HepG2 (cell line): ENCODE results near the gene CCDC74A. TPM values are rescaled to one million over a fixed set of nuclear protein-coding genes. Genes with fewer than 3 reads are reported as not detected.
"Not testable (repeated sequence)": the region's sequence is repeated elsewhere in the genome, so short reads cannot be mapped to it uniquely, and the experiment has no call there.

Experiments
- ATAC-seq: fragments of 200-7000 bp; cut with Tn5 transposase; 3 replicates; pipeline ENCODE4 v1.9.1; 2020; ENCODE audit warnings: mild to moderate bottlenecking, moderate library complexity
- BruUV-seq: library from RNA; stranded (reverse); fragments of 400-500 nt; replicated peaks from 2 replicates; lab custom pipeline; 2021; lab: Mats Ljungman, UMichigan
- CTCF ChIA-PET: fragments of 300-600 bp; formaldehyde crosslinking; extraction: SDS; loops from one replicate; lab custom pipeline; 2021; ENCODE audit warnings: low total read pairs, inconsistent platforms, low intra/inter-chr PET ratio; lab: Yijun Ruan, JAX
- POLR2A ChIA-PET: fragments of 350-600 bp; sonication (Branson Sonifier 250); formaldehyde crosslinking; loops from one replicate; lab custom pipeline; 2020; ENCODE audit warnings: antibody characterized with exemption, inconsistent platforms; lab: Yijun Ruan, JAX
- DNase-seq: peaks from one replicate; pipeline ENCODE4 v3.0.0-alpha.2; 2015; ENCODE audit warnings: low spot score
- FAIRE-seq: peaks from 3 replicates; lab custom pipeline; 2011; peaks lifted over from hg19 to GRCh38; lab: Jason Lieb, UNC
- H2AFZ ChIP-seq: one replicate; pipeline ENCODE4 v1.6.1; 2011; ENCODE audit warnings: low read length, inconsistent platforms
- H3K27ac ChIP-seq: fragments of 300-600 bp; 3 replicates; pipeline ENCODE4 v1.8.0; 2011; ENCODE audit warnings: mixed run types, mild to moderate bottlenecking, mixed read lengths, low read length, inconsistent platforms; ENCODE audit not compliant: insufficient read depth; ENCODE audit errors: extremely low read length
- H3K27me3 ChIP-seq, 2 experiments: fragments of 200-600 bp in 1 of 2; 2 replicates in 1 of 2; 3 replicates in 1 of 2; pipeline versions ENCODE4 v1.6.0 to v1.8.0; 2011; ENCODE audit warnings: low read length in 2 of 2, mild to moderate bottlenecking in 2 of 2, moderate library complexity in 2 of 2, inconsistent platforms in 1 of 2; ENCODE audit not compliant: insufficient read depth in 2 of 2, control insufficient read depth in 1 of 2
- H3K36me3 ChIP-seq, 2 experiments: fragments of 200-600 bp in 1 of 2; replicated peaks in 1 of 2; 2 replicates in 1 of 2; 3 replicates in 1 of 2; pipeline versions ENCODE4 v1.5.1 to v1.8.0; 2011; ENCODE audit warnings: low read length in 2 of 2, inconsistent platforms in 1 of 2; ENCODE audit not compliant: insufficient read depth in 2 of 2, control insufficient read depth in 1 of 2
- H3K4me1 ChIP-seq: 2 replicates; pipeline ENCODE4 v1.5.1; 2012; ENCODE audit warnings: low read length, inconsistent platforms; ENCODE audit not compliant: insufficient read depth
- H3K4me2 ChIP-seq: 2 replicates; pipeline ENCODE4 v1.6.0; 2011; ENCODE audit warnings: low read depth, low read length, inconsistent platforms
- H3K4me3 ChIP-seq, 3 experiments: fragments of 200-600 bp in 1 of 3; sonication (generic), shearing (Covaris generic) in 1 of 3; replicated peaks in 1 of 3; 2 replicates each; pipeline ENCODE4 v1.5.1; 2011 to 2016; ENCODE audit warnings: low read length in 3 of 3, inconsistent platforms in 2 of 3, low read depth in 2 of 3, mild to moderate bottlenecking in 2 of 3, control low read depth in 1 of 3, mixed read lengths in 1 of 3; ENCODE audit not compliant: insufficient read depth in 1 of 3
- H3K79me2 ChIP-seq: one replicate; pipeline ENCODE4 v1.6.1; 2011; ENCODE audit warnings: low read length, inconsistent platforms; ENCODE audit not compliant: insufficient read depth
- H3K9ac ChIP-seq: 2 replicates; pipeline ENCODE4 v1.6.0; 2011; ENCODE audit warnings: mild to moderate bottlenecking, low read depth, low read length, inconsistent platforms; ENCODE audit not compliant: insufficient read depth
- H3K9me3 ChIP-seq: 2 replicates; pipeline ENCODE4 v1.5.1; 2012; ENCODE audit warnings: mild to moderate bottlenecking, low read length
- H4K20me1 ChIP-seq: 2 replicates; pipeline ENCODE4 v1.6.0; 2011; ENCODE audit warnings: inconsistent platforms, mild to moderate bottlenecking, low read length, moderate library complexity; ENCODE audit not compliant: insufficient read depth
- GABPB1 ChIP-seq: IDR thresholded peaks from 2 replicates; pipeline ENCODE4 v1.6.1; 2016; ENCODE audit warnings: mild to moderate bottlenecking, missing genetic modification reagents, moderate library complexity, missing compliant biosample characterization
- GFI1 ChIP-seq: sonication (generic); formaldehyde crosslinking; IDR thresholded peaks from 2 replicates; pipeline ENCODE4 v1.5.0; 2020; ENCODE audit warnings: missing genetic modification reagents, mild to moderate bottlenecking, borderline replicate concordance
- MYC ChIP-seq: sonication (generic); formaldehyde crosslinking; IDR thresholded peaks from 2 replicates; pipeline ENCODE4 v1.9.0; 2021; ENCODE audit warnings: missing genetic modification reagents, borderline replicate concordance
- RFX1 ChIP-seq: fragments of 450-650 bp; IDR thresholded peaks from 2 replicates; pipeline ENCODE4 v1.6.1; 2017
- ZFX ChIP-seq: sonication (generic); formaldehyde crosslinking; IDR thresholded peaks from 2 replicates; pipeline ENCODE4 v1.4.0; 2020; ENCODE audit warnings: mild to moderate bottlenecking, low read depth, missing genetic modification reagents, moderate library complexity
- ZNF574 ChIP-seq: sonication (generic); formaldehyde crosslinking; IDR thresholded peaks from 2 replicates; pipeline ENCODE4 v1.4.0; 2020; ENCODE audit warnings: missing genetic modification reagents
- ZNF770 ChIP-seq: sonication (generic); formaldehyde crosslinking; IDR thresholded peaks from 2 replicates; pipeline ENCODE4 v1.5.0; 2020; ENCODE audit warnings: mild to moderate bottlenecking, missing genetic modification reagents
- WGBS: methylation state at CpG from one replicate; pipeline ENCODE4 v1.1.6; 2017; ENCODE audit warnings: low lambda C conversion rate; 5-methylcytosine and 5-hydroxymethylcytosine counted together
- in situ Hi-C: cut with HindIII; loops from 2 replicates; pipeline ENCODE4 v1.10.0; 2017; ENCODE audit warnings: low pct_unique_long_range_greater_than_20kb; ENCODE audit not compliant: extremely low pct_ligation_motif_present
- intact Hi-C: fragments of 100-400 bp; cut with micrococcal nuclease; formaldehyde crosslinking; loops from one replicate; pipeline ENCODE4 v1.10.0; 2022; ENCODE audit not compliant: unreplicated experiment
- polyA plus RNA-seq, 8 experiments: library from polyadenylated mRNA; depleted of rRNA in 3 of 8; stranded (reverse) in 7 of 8; unstranded in 1 of 8; fragments of >200 nt; fragmentation: Illumina TruSeq in 4 of 8; extraction: Trizol in 4 of 8; gene quantifications; 2 replicates each; pipeline versions ENCODE4 v1.2.1 to v1.2.3, GENCODE V29; 2011 to 2016; ENCODE audit warnings: low read depth in 4 of 8, missing spikeins in 1 of 8, mixed read lengths in 1 of 8; ENCODE audit not compliant: insufficient read depth in 1 of 8
- total RNA-seq, 5 experiments: library from RNA; depleted of rRNA; stranded (reverse); fragments of >200 nt; fragmentation: Illumina TruSeq; extraction: Trizol; gene quantifications; 2 replicates each; pipeline ENCODE4 v1.2.3, GENCODE V29; 2016; ENCODE audit warnings: low read depth in 1 of 5
- TF ChIP-seq, protein P1 (sequence below): IDR thresholded peaks from 2 replicates; pipeline ENCODE4 v1.6.1; 2016; ENCODE audit warnings: mild to moderate bottlenecking
- TF ChIP-seq, protein P2 (sequence below): IDR thresholded peaks from 2 replicates; pipeline ENCODE4 v1.6.1; 2016; ENCODE audit warnings: missing compliant biosample characterization, missing genetic modification reagents, borderline replicate concordance

The CCDC74A gene
- total and polyA plus RNA-seq, 2 of the 13 experiments (the other 11 are each of a cell fraction or from before 2014, with no cell fraction given): 0.15 to 0.17 TPM

GRCh38 chr2:131527131-131528001 is at the start of gene CCDC74A (continued):
- TF ChIP-seq, protein P1, sequence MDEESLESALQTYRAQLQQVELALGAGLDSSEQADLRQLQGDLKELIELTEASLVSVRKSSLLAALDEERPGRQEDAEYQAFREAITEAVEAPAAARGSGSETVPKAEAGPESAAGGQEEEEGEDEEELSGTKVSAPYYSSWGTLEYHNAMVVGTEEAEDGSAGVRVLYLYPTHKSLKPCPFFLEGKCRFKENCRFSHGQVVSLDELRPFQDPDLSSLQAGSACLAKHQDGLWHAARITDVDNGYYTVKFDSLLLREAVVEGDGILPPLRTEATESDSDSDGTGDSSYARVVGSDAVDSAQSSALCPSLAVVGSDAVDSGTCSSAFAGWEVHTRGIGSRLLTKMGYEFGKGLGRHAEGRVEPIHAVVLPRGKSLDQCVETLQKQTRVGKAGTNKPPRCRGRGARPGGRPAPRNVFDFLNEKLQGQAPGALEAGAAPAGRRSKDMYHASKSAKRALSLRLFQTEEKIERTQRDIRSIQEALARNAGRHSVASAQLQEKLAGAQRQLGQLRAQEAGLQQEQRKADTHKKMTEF (CRISPR knock-in tag): peak; percentile 34; the same call in 1 of the 2 replicates
- TF ChIP-seq GABPB1 (CRISPR knock-in tag) (peak; percentile 64; the same call in 1 of the 2 replicates), ZNF574 (CRISPR knock-in tag) (0 out of 2 replicates have a peak, but pooled peaks have one; percentile 18), ZFX (CRISPR knock-in tag) (peak; percentile 38; the same call in 1 of the 2 replicates), ZNF770 (0 out of 2 replicates have a peak, but pooled peaks have one; percentile 25), RFX1 (peak; percentile 48; the same call in 1 of the 2 replicates), GFI1 (CRISPR knock-in tag) (peak; percentile 44; the same call in 1 of the 2 replicates), MYC (CRISPR knock-in tag) (0 out of 2 replicates have a peak, but pooled peaks have one; percentile 15)
- TF ChIP-seq, protein P2, sequence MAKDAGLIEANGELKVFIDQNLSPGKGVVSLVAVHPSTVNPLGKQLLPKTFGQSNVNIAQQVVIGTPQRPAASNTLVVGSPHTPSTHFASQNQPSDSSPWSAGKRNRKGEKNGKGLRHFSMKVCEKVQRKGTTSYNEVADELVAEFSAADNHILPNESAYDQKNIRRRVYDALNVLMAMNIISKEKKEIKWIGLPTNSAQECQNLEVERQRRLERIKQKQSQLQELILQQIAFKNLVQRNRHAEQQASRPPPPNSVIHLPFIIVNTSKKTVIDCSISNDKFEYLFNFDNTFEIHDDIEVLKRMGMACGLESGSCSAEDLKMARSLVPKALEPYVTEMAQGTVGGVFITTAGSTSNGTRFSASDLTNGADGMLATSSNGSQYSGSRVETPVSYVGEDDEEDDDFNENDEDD (CRISPR knock-in tag): peak; percentile 40; the same call in 1 of the 2 replicates

DNA sequence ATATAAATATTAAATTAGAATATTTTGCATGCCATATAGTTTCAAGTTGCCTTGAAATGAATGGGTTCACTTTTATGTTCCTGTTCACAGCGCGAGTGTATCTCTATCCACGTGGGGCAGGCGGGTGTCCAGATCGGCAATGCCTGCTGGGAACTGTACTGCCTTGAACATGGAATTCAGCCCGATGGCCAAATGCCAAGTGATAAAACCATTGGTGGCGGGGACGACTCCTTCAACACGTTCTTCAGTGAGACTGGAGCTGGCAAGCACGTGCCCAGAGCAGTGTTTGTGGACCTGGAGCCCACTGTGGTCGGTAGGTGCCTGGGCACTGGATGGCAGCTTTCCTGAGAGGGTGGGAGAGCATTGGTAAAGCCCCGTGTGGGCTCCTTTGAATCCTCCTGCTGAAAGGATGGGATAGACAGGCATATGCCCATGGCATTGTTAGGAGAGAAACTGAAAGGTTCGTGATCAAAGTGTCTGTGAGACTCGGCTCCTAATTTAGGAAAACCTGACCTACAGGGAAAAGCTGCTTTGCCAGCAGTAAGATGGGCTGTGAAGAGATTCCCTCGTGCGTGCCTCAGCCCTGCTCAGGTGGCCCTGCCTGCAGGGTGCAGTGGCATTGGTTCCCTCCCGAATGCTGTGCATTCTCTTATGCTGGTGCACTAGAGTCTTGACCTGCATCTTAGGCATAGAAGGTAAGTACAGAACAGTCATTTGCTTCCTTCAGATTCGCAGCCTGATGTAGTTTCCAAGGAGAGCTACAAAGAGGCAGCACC is 49.4 kb upstream of the CCDC74A start:
- H3K9me3 ChIP-seq, H4K20me1 ChIP-seq, POLR2A ChIA-PET, H3K36me3 ChIP-seq, H3K4me3 ChIP-seq, H3K4me2 ChIP-seq, H3K27me3 ChIP-seq, H3K4me1 ChIP-seq, FAIRE-seq, H3K79me2 ChIP-seq, BruUV-seq, intact Hi-C loops, H3K27ac ChIP-seq, ATAC-seq, H3K9ac ChIP-seq, DNase-seq, CTCF ChIA-PET, H2AFZ ChIP-seq: not testable (repeated sequence)
- WGBS: 95% methylated on average over 11 of the region's 18 CpGs
- in situ Hi-C loops: loop anchor here (25.0 kb wide), 1 partner anchor 1291 kb away; the partner anchor contains the start of genes MZT2B, SMPD4 and TUBA3E
